Cardiac fibroblast (primary cell): ENCODE results near the gene PGAP2.

ENCODE experiments used
- DNase-seq, 2 donors: peaks; one replicate each; pipeline versions ENCODE4 v3.0.0 to v3.0.0-alpha.2; 2010; ENCODE audit warnings: low read depth in 2 of 2
- H3K4me3 ChIP-seq, 2 donors: replicated peaks in 1 of 2; 1 replicate in 1 of 2; 2 replicates in 1 of 2; pipeline ENCODE4 v1.5.1; 2011; ENCODE audit warnings: low read depth in 2 of 2, low read length in 2 of 2, mild to moderate bottlenecking in 2 of 2, moderate library complexity in 1 of 2
- CTCF ChIP-seq: IDR thresholded peaks from one replicate; pipeline ENCODE4 v1.5.1; 2011; ENCODE audit warnings: low read depth, mild to moderate bottlenecking, low read length, inconsistent platforms

Gene PGAP2

GRCh38 chr11:3865388-3866193, 57.2 kb downstream of the PGAP2 start:
- peak; percentile 76 to 78 for DNase-seq
- no peak overlapping the region for H3K4me3 ChIP-seq

GRCh38 chr11:3866206-3866605, 57.8 kb downstream of the PGAP2 start:
- H3K4me3 ChIP-seq: no peak overlapping the region
- DNase-seq: peak in 1 of 2 donors; percentile 42
- no peak for TF ChIP-seq CTCF

More at GRCh38 chr11:3865388-3866193, 57.2 kb downstream of the PGAP2 start:
- no peak for TF ChIP-seq CTCF

- no peak for TF ChIP-seq CTCF
- H3K4me3 ChIP-seq: no peak overlapping the region
- DNase-seq: no peak
Observed at GRCh38 chr11:3866836-3867208, 58.5 kb downstream of the PGAP2 start.

- no peak for TF ChIP-seq CTCF
- peak; percentile 53 to 81 for DNase-seq
- H3K4me3 ChIP-seq: no peak overlapping the region
Observed at GRCh38 chr11:3867209-3868091, 59.1 kb downstream of the PGAP2 start.

GRCh38 chr11:3873712-3874349, 65.5 kb downstream of the PGAP2 start:
- DNase-seq: no peak
- no peak for TF ChIP-seq CTCF
- H3K4me3 ChIP-seq: no peak overlapping the region
